GM21447 (cell line): ENCODE measurements around the gene LRRC61.
A peak's percentile ranks its signal among the peaks of the same experiment; 100 is the strongest.

Source experiments
- ATAC-seq: cut with Tn5 transposase; IDR thresholded peaks from one replicate; pipeline ENCODE4 v1.9.1; 2021; ENCODE audit not compliant: unreplicated experiment

The LRRC61 gene

GRCh38 chr7:150346922-150347321 is 23.8 kb downstream of the LRRC61 start:
- ATAC-seq: no peak

- no peak for ATAC-seq
Observed at GRCh38 chr7:150351587-150352194, 28.5 kb downstream of the LRRC61 start.

GRCh38 chr7:150355666-150356059 is 32.5 kb downstream of the LRRC61 start:
- ATAC-seq: no peak

- no peak for ATAC-seq
Observed at GRCh38 chr7:150356265-150356897, 33.2 kb downstream of the LRRC61 start.

GRCh38 chr7:150357270-150357669 is 34.1 kb downstream of the LRRC61 start:
- peak; percentile 67 for ATAC-seq

GRCh38 chr7:150357771-150358427 is 34.7 kb downstream of the LRRC61 start:
- peak; percentile 34 for ATAC-seq

- no peak for ATAC-seq
Observed at GRCh38 chr7:150358433-150358832, 35.3 kb downstream of the LRRC61 start.

GRCh38 chr7:150358988-150359621 is 36.0 kb downstream of the LRRC61 start:
- no peak for ATAC-seq

- ATAC-seq: no peak
Observed at GRCh38 chr7:150359622-150360362, 36.6 kb downstream of the LRRC61 start.

GRCh38 chr7:150360363-150361058 is 37.4 kb downstream of the LRRC61 start:
- ATAC-seq: no peak

- ATAC-seq: no peak
Observed at GRCh38 chr7:150361402-150361801, 38.2 kb downstream of the LRRC61 start.

GRCh38 chr7:150361807-150362621 is 38.9 kb downstream of the LRRC61 start:
- ATAC-seq: no peak

GRCh38 chr7:150363370-150363769 is 40.2 kb downstream of the LRRC61 start:
- ATAC-seq: no peak

GRCh38 chr7:150363872-150364271 is 40.7 kb downstream of the LRRC61 start:
- peak; percentile 41 for ATAC-seq

GRCh38 chr7:150365194-150365593 is 42.0 kb downstream of the LRRC61 start:
- ATAC-seq: no peak

GRCh38 chr7:150365673-150366398 is 42.7 kb downstream of the LRRC61 start:
- ATAC-seq: no peak

- no peak for ATAC-seq
Observed at GRCh38 chr7:150367677-150368095, 44.5 kb downstream of the LRRC61 start.

GRCh38 chr7:150368096-150368883 is 45.1 kb downstream of the LRRC61 start, which contains the start of gene REPIN1:
Gene REPIN1, plus strand, starts transcription at chr7:150368822. Its CDS starts 890 bp downstream, at chr7:150369712.
- peak; percentile 39 for ATAC-seq
